SH-SY5Y (cell line): Measurements from ENCODE around the gene BCL6B.

Experiments
- GATA2 ChIP-seq: IDR thresholded peaks from 2 replicates; pipeline ENCODE4 v1.6.1; 2011; ENCODE audit warnings: mild to moderate bottlenecking, low read depth, low read length
- GATA3 ChIP-seq: IDR thresholded peaks from 2 replicates; pipeline ENCODE4 v1.6.1; 2011; ENCODE audit warnings: low read depth, mild to moderate bottlenecking, low read length, moderate library complexity

The BCL6B gene

DNA sequence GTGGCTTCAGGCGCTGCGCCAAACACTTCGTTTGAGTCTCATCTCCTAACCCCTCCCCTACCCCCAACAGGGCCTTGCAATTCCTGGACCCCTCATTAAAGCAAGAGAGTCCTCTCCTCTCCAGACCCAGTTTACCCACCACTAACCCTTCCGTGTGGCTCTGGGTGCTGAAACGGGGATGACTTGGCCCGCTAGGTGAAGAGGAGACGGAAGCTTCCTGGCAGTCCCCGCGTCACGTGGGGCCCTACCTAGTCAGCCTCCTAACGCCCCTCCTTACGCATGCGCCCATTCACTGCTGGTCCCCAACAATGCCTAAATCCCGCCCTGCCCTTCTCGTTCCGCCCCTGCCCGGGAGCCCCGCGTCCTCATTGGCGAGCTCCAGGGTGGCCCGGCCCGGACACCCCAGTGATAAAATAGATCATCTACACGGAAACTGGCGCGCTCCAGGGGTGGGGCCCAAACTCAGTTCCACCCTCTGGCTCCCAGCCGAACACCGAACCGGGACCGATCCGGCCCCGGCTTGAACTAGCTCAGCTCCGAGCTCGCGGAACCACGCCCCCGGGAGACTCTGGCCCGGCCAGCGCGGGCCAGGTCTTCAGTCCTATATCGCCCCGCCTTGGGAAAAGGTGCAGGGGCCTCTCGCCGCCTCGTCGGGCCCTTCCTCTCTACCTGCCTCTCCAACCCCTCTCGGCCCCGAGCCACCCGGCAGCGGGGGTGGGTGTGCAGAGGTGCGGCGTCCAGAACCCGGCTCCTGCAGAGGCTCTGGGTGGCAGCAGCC, 12.9 kb downstream of the BCL6B start, which contains the start of gene SLC16A13:
Gene SLC16A13, plus strand, starts transcription at position 425 of the 778 bp plus-strand sequence. CDS start 368 bp downstream, outside the sequence.
- no peak for TF ChIP-seq GATA3
- no peak for TF ChIP-seq GATA2

DNA sequence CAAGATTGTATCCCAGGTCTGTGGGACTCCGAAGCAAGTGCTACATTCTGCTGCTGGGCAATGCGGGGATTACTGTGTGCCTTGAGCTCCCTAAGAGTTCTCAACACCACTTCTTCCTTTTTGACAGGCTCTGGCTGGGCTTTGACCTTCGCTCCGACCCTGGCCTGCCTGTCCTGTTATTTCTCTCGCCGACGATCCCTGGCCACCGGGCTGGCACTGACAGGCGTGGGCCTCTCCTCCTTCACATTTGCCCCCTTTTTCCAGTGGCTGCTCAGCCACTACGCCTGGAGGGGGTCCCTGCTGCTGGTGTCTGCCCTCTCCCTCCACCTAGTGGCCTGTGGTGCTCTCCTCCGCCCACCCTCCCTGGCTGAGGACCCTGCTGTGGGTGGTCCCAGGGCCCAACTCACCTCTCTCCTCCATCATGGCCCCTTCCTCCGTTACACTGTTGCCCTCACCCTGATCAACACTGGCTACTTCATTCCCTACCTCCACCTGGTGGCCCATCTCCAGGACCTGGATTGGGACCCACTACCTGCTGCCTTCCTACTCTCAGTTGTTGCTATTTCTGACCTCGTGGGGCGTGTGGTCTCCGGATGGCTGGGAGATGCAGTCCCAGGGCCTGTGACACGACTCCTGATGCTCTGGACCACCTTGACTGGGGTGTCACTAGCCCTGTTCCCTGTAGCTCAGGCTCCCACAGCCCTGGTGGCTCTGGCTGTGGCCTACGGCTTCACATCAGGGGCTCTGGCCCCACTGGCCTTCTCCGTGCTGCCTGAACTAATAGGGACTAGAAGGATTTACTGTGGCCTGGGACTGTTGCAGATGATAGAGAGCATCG, 15.4 kb downstream of the BCL6B start:
- TF ChIP-seq GATA2, result no peak
- TF ChIP-seq GATA3, result no peak

DNA sequence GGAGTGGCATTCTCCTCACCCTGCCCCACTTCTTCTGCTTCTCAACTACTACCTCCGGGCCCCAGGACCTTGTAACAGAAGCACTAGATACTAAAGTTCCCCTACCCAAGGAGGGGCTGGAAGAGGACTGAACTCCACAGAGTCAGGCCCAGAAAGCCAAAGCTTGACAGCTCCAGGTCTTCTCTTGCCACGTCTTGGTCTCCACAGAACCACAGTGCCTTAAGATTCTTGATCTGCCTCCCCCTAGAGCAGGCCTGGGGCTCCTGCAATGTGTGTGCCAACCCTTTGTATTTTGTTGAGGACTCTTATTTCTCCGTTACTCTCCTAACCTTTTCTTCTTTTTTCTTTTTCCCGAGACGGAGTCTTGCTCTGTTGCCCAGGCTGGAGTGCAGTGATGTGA, 17.0 kb downstream of the BCL6B start:
- TF ChIP-seq GATA2 (no peak), GATA3 (no peak)

DNA sequence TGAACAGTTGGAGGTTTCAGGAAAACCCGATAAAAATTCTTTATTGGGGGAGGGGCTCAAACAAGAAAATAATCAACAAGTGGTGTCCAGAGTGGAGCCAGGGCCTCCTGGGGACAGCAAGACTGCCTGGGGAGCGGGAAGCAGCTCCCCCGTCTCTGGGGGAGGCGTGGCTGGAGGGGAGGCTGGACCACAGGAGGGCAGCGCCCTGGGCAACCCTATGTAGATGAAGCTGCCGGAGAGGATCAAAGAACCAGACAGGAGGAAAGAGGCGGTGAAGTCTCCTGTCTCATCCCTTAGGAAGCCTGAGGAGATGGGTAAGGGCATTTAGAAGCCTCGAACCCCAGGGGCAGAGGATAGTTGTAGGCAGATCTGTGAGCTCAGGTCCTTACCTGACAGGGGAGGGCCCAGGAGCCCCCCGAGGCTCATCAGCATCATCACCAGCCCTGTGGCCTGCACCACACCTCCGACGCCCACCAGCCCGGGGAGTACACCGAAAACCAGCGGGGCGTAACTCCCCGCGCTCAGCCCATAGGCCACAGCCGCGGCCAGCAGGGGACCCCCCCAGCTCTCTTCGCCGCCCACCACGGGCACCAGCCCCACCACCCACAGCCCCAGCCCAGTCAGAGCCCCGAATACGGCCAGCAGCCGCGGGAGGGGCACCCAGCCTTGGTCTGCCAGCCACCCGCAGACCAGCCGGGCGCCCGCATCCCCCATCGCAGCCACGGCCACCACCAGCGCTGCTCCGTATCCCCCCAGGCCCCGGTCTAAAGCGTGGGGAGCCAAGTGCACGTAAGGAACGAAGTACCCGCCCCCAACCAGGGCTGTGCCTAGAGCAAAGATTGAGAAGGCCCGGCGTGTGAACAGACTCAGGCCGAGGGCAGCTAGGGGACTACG, 19.0 kb downstream of the BCL6B start:
- TF ChIP-seq GATA3 (no peak), GATA2 (no peak)

DNA sequence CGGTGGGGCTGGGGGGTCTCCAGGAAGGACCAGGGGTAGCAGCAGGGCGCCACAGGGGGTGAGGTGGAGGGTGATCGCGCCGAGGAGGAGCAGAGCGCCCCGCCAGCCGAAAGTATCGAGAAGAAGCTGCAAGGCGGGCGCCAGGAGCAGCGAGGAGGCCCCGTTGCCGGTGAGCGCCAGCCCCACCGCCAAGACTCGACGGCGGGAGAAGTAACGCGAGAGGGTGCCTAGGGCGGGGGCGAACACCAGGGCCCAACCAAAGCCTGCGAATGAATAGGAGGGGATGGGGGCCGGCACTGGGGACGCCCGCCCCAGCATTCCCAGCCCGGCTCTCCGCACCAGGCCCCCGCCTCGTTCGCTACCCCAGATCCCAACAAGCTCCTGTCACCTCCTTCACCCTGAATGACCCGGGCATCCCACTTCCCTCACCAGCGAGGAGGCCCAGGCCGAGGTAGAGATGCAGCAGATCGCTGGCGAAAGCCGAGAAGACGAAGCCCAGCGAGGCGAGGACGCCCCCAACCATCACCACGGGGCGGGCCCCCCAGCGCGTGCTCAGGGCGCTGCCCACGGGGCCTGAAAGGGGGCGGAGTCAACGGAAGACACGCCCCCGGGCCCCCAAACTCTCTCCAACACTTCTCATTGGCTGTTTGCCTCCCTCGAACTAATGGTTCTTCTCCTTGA, 19.8 kb downstream of the BCL6B start:
- TF ChIP-seq GATA3, result no peak

DNA sequence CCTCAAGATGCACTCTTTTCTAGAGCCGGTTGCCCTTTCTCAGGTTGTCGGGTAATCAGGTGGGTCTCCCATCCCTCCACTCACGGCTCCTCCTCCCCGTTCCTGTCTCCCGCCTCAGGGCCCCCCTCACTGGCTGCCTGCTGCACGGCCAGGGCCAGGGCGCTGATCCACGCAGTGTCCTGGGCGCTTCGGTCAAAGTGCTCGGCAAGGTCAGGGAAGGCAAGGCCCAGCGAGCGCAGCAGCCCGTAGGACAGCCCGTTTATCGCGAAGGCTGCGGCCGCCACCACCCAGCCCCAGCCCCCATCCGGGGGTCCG, 20.3 kb downstream of the BCL6B start:
- no peak for TF ChIP-seq GATA3
- no peak for TF ChIP-seq GATA2

DNA sequence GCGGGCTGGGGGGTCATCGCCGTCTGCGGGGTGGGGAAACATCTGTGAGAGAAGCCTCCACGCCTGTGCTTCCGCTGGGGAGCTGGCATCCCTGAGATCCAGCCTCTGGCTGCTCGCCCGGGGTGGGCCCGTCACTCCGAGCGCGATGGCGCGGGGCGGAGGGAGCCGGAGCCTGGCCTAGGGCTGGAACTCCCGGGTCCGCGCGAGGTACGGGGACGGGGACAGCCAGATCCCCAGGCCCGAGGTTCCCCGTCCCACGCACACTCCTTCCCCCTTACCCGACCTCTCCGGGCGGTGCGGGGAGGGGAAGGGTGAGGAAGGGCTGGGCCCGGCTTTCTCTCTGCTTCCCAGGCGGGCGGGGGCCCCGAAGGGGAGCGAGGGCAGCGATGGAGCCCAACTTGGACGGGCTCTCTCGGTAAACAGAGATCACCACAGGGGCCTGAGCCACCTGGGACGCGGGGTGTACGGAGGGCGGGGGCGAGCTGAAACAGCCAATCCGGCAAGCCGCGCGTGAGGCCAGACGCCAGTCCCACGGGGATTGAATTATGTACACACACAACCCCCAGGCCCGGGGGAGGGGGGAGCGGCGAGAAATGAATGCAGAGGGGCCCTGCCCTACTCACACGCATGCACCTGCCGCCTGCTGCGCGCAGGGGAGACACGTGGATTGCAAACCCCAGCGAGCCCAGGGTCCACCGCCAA, 20.8 kb downstream of the BCL6B start, which contains the start of gene SLC16A11:
Gene SLC16A11, minus strand, starts transcription at position 596 of the 702 bp plus-strand sequence. Its CDS starts 579 bp downstream, at position 17.
- TF ChIP-seq GATA3, result no peak
- no peak for TF ChIP-seq GATA2

DNA sequence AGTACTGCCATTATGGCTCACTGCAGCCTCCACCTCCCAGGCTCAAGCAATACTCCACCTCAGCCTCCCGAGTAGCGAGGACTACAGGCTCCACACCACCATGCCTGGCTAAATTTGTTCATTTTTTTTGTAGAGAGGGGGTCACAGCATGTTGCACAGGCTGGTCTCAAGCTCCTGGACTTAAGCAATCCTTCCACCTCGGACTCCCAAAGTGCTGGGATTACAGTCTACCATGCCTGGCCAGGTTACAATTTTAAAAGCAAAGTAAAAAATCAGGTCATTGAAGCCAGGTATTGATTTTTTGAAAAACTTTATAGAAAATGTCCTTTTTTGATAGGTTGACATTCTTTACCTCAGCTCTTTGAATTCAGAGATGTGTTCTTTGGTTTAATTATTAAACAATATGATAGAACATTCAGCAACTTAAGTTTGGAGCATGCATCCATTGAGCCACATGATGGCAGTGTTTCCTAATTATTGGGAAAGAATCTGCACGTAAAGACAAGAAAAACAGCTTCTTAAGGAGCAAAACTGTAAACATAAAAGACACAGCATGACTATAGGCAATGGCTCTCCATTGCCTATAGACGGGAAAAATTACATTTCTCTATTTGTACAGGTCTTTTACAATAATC, 22.8 kb downstream of the BCL6B start:
- TF ChIP-seq GATA3 (no peak), GATA2 (no peak)

DNA sequence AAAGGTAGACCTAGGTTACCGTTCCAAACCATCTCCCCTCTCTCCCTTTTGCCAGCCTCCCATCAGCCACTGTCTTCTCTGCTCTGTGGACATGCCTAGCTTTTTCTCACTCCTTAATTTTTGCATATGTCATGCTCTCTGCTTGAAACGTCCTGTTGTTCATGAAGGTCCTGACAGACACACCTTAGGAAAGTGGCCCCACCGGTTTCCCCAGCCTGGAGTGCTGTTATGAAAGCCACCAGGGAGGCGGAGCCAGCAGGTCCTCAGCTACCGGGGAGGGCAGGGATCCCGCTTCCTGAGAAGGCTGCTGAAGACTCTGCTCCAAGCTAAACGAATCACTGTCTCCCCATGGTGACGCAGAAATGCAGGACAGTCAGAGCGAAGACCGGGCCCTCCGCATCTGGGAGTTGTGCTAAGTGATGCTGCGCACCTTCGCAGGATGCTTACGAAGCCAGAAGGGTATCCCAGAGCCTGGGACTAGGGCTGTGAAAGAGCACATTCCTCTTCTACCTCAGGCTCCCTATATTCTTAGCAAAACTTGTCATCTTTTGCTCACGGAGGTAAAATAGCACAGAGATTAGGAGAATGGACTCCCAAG, 23.4 kb downstream of the BCL6B start:
- TF ChIP-seq GATA3 (no peak), GATA2 (no peak)

DNA sequence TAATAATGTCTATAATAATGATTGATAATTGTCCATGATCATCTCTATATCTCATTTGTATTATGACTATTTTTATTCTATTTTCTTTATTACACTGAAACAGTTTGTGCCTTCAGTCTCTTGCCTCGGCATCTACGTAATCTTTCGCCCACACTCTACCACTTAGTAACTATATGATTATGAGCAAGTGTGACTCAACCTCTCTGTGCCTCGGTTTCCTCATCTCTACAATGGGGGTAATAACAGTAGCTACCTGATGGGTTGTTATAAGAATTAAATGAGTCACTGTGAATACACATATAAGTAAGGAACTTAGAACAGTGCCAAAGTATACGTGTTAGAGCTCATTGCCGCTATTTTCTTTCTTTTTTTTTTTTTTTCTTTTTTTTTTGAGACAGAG, 24.7 kb downstream of the BCL6B start:
- TF ChIP-seq GATA2 (no peak), GATA3 (no peak)

DNA sequence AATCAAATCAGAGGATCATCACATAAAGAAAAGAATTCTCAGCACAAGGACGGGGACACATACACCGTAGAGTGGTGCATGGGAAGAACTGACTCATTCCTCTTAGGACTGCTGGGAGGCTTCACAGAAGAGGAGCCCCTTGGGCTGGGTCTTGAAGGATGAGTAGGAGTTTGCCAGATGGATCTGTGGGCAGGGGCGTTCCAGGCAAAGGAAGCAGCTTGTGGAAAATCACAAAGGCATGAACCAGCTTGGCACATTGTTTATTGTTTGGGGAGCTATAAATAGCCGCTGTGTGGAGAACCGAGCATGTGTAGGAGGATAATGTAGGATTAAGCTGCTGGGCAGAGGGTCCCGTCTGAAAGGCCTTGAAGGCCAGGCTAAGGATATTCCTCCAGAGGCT, 26.1 kb downstream of the BCL6B start:
- no peak for TF ChIP-seq GATA2
- TF ChIP-seq GATA3, result no peak

DNA sequence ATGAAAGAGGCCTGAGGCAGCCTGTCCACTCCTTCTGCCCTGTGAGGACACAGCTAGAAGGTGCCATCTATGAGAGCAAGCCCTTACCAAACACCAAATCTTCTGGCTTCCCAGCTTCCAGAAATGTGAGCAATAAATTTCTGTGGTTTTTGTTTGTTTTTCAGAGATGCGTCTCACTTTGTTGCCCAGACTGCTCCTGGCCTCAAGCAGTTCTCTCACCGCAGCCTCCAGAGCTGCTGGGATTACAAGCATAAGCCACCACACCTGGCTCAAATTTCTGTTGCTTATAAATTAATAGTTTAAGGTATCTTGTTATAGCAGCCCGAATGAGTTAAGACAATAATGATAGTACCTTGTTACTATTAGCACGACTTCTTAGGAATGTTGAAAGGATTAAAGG, 33.5 kb downstream of the BCL6B start:
- TF ChIP-seq GATA3, result no peak
- no peak for TF ChIP-seq GATA2

DNA sequence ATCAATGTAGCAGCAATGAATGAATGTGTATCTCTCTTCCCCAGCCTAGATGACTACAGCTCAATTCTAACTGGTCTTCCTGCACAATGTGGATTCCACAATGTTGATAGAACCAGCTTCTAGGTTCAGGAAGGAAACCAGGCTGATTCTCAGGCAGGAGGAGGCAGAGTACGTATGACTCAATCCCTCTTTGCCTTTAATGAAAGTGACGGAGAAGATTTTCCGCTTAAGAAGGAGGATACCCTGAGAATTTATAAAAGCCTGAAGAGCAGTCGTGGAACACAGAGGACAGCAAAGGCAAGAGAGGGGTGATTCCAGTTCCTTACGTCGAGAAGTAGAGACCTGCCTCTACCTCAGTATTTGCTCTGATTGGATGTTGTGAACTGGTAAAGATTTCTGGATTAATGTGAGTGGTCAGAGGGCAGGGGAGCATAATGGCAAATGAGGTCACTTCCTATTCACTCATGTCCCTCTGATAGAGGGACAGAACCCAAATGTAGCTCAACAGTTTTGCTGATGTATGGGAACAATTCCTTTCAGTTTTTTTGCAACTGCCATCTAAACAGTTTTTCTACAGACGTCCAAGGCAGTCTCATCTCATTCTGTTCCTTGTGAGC, 36.1 kb downstream of the BCL6B start:
- TF ChIP-seq GATA3 (no peak), GATA2 (no peak)
